CD4-positive, alpha-beta T cell treated with Interleukin-4 for 1 hour (primary cell): ENCODE measurements around the gene PHF21A.
A peak's percentile ranks its signal among the peaks of the same experiment; 100 is the strongest.
"Not testable (repeated sequence)": the region's sequence is repeated elsewhere in the genome, so short reads cannot be mapped to it uniquely, and the experiment has no call there.

Experiments
- DNase-seq, 2 donors: peaks; one replicate each; pipeline ENCODE4 v3.0.0-alpha.2; 2020 to 2022

Gene PHF21A

GRCh38 chr11:46026606-46027293 is 94.5 kb downstream of the PHF21A start:
- DNase-seq, result no peak

GRCh38 chr11:46020084-46020599 is 101.1 kb downstream of the PHF21A start:
- DNase-seq, result no peak

GRCh38 chr11:46018651-46019050 is 102.6 kb downstream of the PHF21A start:
- no peak for DNase-seq

GRCh38 chr11:46017341-46017740 is 103.9 kb downstream of the PHF21A start:
- DNase-seq, result no peak

- no peak for DNase-seq
Observed at GRCh38 chr11:46015941-46016340, 105.3 kb downstream of the PHF21A start.

- DNase-seq, result not testable (repeated sequence)
Observed at GRCh38 chr11:46014168-46014567, 107.1 kb downstream of the PHF21A start.

GRCh38 chr11:46012185-46012584 is 109.1 kb downstream of the PHF21A start:
- no peak for DNase-seq

- DNase-seq, result no peak
Observed at GRCh38 chr11:46010100-46010499, 111.2 kb downstream of the PHF21A start.

- no peak for DNase-seq
Observed at GRCh38 chr11:46009647-46010046, 111.6 kb downstream of the PHF21A start.

GRCh38 chr11:46006418-46007070 is 114.7 kb downstream of the PHF21A start:
- DNase-seq, result peak; percentile 24 to 77

- no peak for DNase-seq
Observed at GRCh38 chr11:46003572-46003971, 117.7 kb downstream of the PHF21A start.

- no peak for DNase-seq
Observed at GRCh38 chr11:46002189-46002588, 119.1 kb downstream of the PHF21A start.

GRCh38 chr11:46001448-46001914 is 119.8 kb downstream of the PHF21A start:
- DNase-seq, result no peak

GRCh38 chr11:45997599-45997998 is 123.7 kb downstream of the PHF21A start:
- DNase-seq, result no peak

- DNase-seq, result no peak
Observed at GRCh38 chr11:45995342-45995734, 125.9 kb downstream of the PHF21A start.

- no peak for DNase-seq
Observed at GRCh38 chr11:45994371-45995341, 126.6 kb downstream of the PHF21A start.

- DNase-seq, result no peak
Observed at GRCh38 chr11:45993531-45994001, 127.7 kb downstream of the PHF21A start.

- no peak for DNase-seq
Observed at GRCh38 chr11:45988921-45989320, 132.3 kb downstream of the PHF21A start.

- DNase-seq, result no peak
Observed at GRCh38 chr11:45985212-45985611, 136.0 kb downstream of the PHF21A start.

- DNase-seq, result no peak
Observed at GRCh38 chr11:45984192-45984591, 137.1 kb downstream of the PHF21A start.

GRCh38 chr11:45983471-45983845 is 137.8 kb downstream of the PHF21A start:
- DNase-seq, result no peak

- no peak for DNase-seq
Observed at GRCh38 chr11:45982656-45983470, 138.4 kb downstream of the PHF21A start.
